Fibroblast of villous mesenchyme (primary cell): ENCODE measurements around the gene NFIA. TPM values are rescaled to one million over a fixed set of nuclear protein-coding genes. Genes with fewer than 3 reads are reported as not detected.
"Not testable (repeated sequence)": the region's sequence is repeated elsewhere in the genome, so short reads cannot be mapped to it uniquely, and the experiment has no call there.

Experiments
- DNase-seq: peaks from one replicate; pipeline ENCODE4 v3.0.0-alpha.2; 2010; ENCODE audit warnings: low read depth
- H3K4me3 ChIP-seq: 2 replicates; pipeline ENCODE4 v1.5.1; 2011; ENCODE audit warnings: low read depth, mild to moderate bottlenecking, low read length
- total RNA-seq: library from RNA; depleted of rRNA; stranded (reverse); fragments of >200 nt; gene quantifications from 2 replicates; pipeline ENCODE4 v1.2.3, GENCODE V29; 2012
- TF ChIP-seq, protein P1 (sequence below): IDR thresholded peaks from 2 replicates; pipeline ENCODE4 v1.5.1; 2012; ENCODE audit warnings: low read depth, mild to moderate bottlenecking, low read length; ENCODE audit not compliant: insufficient read depth

NFIA gene
- total RNA-seq, 1 donor, result 10.4 TPM

DNA sequence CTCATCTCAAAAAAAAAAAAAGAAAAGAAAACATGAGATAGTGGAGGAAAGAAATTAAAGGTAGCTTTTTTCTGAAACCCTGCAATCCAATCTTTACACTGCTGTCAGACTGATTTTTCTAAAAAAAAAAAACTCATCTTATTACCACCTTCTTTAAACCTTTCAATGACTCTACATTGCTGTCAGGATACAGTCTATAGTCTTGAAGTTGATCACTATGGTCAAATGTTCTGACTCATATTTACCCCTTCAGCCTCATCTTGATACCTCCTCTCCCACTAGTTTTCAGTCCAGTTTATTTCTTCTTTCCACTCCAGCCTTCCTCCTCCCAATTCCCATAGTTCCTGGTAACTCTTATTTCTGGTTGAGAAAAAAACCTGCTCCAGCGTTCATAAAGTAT, 17.7 kb upstream of the NFIA start:
- no peak for DNase-seq
- H3K4me3 ChIP-seq, result no peak overlapping the region
- TF ChIP-seq, protein P1, sequence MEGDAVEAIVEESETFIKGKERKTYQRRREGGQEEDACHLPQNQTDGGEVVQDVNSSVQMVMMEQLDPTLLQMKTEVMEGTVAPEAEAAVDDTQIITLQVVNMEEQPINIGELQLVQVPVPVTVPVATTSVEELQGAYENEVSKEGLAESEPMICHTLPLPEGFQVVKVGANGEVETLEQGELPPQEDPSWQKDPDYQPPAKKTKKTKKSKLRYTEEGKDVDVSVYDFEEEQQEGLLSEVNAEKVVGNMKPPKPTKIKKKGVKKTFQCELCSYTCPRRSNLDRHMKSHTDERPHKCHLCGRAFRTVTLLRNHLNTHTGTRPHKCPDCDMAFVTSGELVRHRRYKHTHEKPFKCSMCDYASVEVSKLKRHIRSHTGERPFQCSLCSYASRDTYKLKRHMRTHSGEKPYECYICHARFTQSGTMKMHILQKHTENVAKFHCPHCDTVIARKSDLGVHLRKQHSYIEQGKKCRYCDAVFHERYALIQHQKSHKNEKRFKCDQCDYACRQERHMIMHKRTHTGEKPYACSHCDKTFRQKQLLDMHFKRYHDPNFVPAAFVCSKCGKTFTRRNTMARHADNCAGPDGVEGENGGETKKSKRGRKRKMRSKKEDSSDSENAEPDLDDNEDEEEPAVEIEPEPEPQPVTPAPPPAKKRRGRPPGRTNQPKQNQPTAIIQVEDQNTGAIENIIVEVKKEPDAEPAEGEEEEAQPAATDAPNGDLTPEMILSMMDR, result no peak

DNA sequence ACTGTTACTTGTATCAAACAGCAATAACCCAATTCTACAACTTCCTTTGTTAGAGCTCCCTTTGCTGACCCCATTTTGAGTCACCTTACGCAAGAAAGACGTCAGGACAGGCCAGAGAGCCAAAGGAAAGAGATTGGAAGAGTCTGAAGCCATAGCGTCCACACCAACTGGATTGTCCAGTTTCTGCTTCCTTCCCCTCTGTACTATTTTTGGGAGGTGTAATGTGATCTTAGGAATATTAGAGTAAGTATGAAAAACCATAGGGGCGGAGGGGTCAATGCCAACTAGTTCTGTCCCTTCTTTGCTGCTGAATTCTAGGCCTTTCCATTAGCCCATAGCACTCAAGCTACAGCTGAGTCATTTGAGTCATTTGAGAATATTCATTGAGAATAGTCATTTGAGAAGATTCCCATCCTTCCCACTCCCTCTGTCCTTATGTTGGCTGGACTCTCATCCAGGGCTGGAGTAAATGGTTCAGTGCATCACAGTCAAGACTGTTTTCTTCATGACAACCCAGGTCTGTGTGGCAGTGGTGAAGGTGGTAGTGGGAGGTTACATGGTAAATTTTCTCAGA, 14.8 kb upstream of the NFIA start:
- no peak for DNase-seq
- no peak overlapping the region for H3K4me3 ChIP-seq
- TF ChIP-seq, protein P1, result no peak

DNA sequence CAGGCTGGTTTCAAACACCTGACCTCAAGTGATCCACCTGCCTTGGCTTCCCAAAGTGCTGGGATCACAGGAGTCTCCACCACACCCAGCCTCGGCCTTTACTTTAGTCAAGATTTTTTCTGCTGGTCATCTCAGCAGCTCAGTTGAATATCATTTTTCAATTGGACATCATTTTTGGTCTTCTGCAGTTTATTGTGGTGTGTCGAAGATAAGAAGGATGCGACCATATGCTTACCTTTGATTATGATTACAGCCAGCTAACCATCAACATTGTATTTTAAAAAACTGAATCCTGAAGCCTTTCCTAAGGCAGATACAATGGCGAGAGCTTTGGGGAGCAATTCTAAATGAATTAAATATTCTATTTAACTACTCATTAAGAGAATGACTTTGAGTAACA, 12.3 kb upstream of the NFIA start:
- no peak overlapping the region for H3K4me3 ChIP-seq
- DNase-seq, result no peak
- TF ChIP-seq, protein P1, result no peak

DNA sequence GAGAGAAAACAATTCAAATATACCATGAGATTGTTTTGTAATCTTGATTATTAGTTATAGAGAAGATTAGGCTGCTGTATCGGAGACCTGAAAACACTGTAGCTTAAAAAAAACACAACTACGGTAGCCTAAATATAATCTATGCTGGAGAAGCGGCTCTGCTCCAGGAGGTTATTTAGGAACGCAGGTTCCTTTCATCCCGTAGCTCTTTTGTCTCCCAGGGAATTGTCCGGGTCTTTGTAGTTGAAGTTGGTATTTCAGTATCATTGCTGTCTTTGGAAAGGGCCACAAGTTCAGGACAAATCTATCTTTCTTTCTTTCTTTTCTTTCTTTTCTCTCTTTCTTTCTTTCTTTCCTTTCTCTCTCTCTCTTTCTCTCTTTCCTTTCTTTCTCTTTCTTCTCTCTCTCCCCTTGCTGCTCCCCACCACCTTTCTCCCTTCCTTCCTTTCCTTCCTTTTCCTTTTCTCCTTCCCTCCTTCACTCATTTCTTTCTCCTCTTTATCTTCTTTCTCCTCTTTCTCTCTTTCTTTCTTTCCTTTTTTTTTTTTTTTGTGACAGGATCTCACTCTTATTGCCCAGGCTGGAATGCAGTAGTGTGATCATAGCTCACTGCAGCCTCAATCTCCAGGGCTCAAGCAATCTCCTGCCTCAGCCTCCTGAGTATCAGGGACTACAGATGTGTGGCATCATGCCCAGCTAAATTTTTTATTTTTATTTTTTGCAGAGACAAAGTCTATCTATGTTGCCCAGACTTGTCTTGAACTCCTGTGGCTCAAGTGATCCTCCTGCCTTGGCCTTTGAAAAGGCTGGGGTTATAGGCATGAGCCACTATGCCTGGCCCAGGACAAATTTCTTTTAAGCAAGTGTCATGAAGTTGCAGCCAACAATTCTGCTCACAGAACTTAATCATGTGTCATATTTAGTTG, 10.9 kb upstream of the NFIA start:
- no peak overlapping the region for H3K4me3 ChIP-seq
- no peak for DNase-seq
- TF ChIP-seq, protein P1, result no peak

DNA sequence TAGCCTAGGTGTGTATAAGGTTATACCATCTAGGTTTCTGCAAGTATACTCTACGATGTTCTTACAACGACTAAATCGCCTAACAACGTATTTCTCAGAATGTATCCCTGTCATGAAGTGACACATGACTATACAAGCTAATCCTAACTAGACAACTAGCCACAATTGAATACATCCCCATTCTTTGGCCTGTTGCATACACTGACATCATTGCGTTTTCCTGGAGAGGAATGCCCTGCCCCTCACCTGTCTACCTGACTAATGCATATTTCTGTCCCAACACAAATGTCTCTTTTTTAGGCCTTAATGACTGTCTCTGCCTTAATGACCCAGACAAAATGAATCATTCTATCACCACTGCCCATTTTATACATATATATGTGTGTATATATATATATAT, 8.5 kb upstream of the NFIA start:
- TF ChIP-seq, protein P1, result no peak
- H3K4me3 ChIP-seq, result no peak overlapping the region
- DNase-seq, result no peak

DNA sequence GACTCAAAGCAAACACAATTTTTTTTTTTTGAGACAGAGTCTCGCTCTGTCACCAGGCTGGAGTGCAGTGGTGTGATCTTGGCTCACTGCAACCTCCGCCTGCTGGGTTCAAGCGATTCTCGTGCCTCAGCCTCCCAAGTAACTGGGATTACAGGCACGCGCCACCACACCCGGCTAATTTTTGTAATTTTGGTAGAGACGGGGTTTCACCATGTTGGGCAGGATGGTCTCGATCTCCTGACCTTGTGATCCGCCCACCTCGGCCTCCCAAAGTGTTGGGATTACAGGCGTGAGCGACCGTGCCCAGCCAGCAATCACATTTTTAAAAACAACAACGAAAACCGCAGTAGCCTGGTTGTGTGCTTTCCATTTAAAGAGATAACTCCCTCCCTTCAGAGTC, 6.5 kb upstream of the NFIA start:
- H3K4me3 ChIP-seq, DNase-seq: not testable (repeated sequence)
